Measurements from ENCODE around the gene VPS37D. TPM values are rescaled to one million over a fixed set of nuclear protein-coding genes. Genes with fewer than 3 reads are reported as not detected.
"Not testable (repeated sequence)": the region's sequence is repeated elsewhere in the genome, so short reads cannot be mapped to it uniquely, and the experiment has no call there.

VPS37D gene
- total and polyA plus RNA-seq, 10 of the 15 experiments (the other 5 are each of a cell fraction or from before 2014, with no cell fraction given) = 0.10 to 0.45 (median 0.16) TPM; not detected in 6

- no peak for TF ChIP-seq CUX1 (IDR thresholded peaks at IDR 0.05; ENCODE audit: insufficient replicate concordance, low read depth, low read length)
These were observed 7.6 kb upstream of the VPS37D start (continued) for GRCh38 chr7:73659983-73660382.

GRCh38 chr7:73660594-73660993, 7.0 kb upstream of the VPS37D start:
- CTCF ChIA-PET; H2AFZ ChIP-seq (ENCODE audit: control insufficient read depth, low read depth, low read length); RAD21 ChIA-PET (ENCODE audit: unreplicated experiment); H3K4me3 ChIP-seq; H3K4me1 ChIP-seq (ENCODE audit: control insufficient read depth, insufficient read depth, low read length); H3K9me3 ChIP-seq (replicated peaks; ENCODE audit: control insufficient read depth, insufficient read depth, low read length); SMC1A ChIA-PET (ENCODE audit: uncharacterized antibody, unreplicated experiment); H3K9ac ChIP-seq (ENCODE audit: control insufficient read depth, insufficient read depth, low read length); DNase-seq (ENCODE audit: low read depth, low spot score); H3K27me3 ChIP-seq (replicated peaks in 1 of 2; ENCODE audit: control insufficient read depth in 2 of 2, insufficient read depth in 2 of 2, low read length in 1 of 2); H3K4me2 ChIP-seq (ENCODE audit: control insufficient read depth, insufficient read depth); POLR2A ChIA-PET; H3K36me3 ChIP-seq (ENCODE audit: control insufficient read depth in 2 of 2, insufficient read depth in 2 of 2, low read length in 1 of 2); BruUV-seq (replicated peaks); H4K20me1 ChIP-seq (ENCODE audit: control insufficient read depth, insufficient read depth); in situ Hi-C loops (cut with MboI); FAIRE-seq; ATAC-seq; H3K79me2 ChIP-seq (ENCODE audit: control insufficient read depth, insufficient read depth, low read length); H3K27ac ChIP-seq (ENCODE audit: control insufficient read depth, insufficient read depth); intact Hi-C loops (cut with micrococcal nuclease; ENCODE audit: unreplicated experiment): not testable (repeated sequence)
- WGBS (ENCODE audit: insufficient coverage, insufficient replicate concordance, low lambda C conversion rate, missing lambda C conversion rate) = 50% methylated on average over 4 of the region's 4 CpGs

Measured in GM12878 (cell line).